ENCODE results near the gene PRSS12.

DNA sequence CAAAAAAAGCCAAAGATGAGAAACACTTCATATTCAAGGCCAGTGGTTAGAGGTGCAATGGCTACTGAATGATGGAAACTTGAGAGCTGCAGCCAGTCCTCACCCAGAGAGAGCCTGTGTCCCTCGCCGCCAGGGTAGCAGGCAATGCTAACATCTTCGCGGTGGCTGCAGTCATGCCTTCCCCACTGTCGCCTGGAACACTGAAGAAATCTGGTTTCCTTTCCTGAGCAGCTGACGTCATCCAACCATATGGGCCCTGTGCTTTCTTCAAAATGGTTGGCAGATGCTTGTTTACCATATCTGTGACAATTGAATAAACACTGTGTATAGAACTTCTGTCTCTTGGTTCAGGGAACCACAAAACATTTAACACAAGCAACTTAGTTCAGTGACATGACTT, 39.7 kb downstream of the PRSS12 start:
- TF ChIP-seq, protein P1, sequence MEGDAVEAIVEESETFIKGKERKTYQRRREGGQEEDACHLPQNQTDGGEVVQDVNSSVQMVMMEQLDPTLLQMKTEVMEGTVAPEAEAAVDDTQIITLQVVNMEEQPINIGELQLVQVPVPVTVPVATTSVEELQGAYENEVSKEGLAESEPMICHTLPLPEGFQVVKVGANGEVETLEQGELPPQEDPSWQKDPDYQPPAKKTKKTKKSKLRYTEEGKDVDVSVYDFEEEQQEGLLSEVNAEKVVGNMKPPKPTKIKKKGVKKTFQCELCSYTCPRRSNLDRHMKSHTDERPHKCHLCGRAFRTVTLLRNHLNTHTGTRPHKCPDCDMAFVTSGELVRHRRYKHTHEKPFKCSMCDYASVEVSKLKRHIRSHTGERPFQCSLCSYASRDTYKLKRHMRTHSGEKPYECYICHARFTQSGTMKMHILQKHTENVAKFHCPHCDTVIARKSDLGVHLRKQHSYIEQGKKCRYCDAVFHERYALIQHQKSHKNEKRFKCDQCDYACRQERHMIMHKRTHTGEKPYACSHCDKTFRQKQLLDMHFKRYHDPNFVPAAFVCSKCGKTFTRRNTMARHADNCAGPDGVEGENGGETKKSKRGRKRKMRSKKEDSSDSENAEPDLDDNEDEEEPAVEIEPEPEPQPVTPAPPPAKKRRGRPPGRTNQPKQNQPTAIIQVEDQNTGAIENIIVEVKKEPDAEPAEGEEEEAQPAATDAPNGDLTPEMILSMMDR (IDR thresholded peaks at IDR 0.05; ENCODE audit: low read depth, low read length) = no peak
- TF ChIP-seq POLR2A (IDR thresholded peaks at IDR 0.05; ENCODE audit: extremely low read depth, insufficient read length) = no peak
- TF ChIP-seq, protein P2, sequence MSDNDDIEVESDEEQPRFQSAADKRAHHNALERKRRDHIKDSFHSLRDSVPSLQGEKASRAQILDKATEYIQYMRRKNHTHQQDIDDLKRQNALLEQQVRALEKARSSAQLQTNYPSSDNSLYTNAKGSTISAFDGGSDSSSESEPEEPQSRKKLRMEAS (IDR thresholded peaks at IDR 0.05; ENCODE audit: low read depth, low read length) = no peak

Measured in NB4 (cell line).